ENCODE measurements around the gene LGALS7. TPM values are rescaled to one million over a fixed set of nuclear protein-coding genes. Genes with fewer than 3 reads are reported as not detected.

LGALS7 gene
- total and polyA plus RNA-seq, 2 of the 8 experiments (the other 6 are each of a cell fraction or from before 2014, with no cell fraction given), result 0.32 TPM; not detected in 1

GRCh38 chr19:38733493-38734175, 39.7 kb downstream of the LGALS7 start:
- no peak overlapping the region; the same call in 1 of the 2 replicates for H3K18ac ChIP-seq (ENCODE audit: extremely low read depth, low read length)
- no peak overlapping the region for H2BK120ac ChIP-seq (replicated peaks; ENCODE audit: low read depth, low read length)
- peaks cover 0 to 15% (median 10%) of the 10 kb centered on the region in 4 experiments; a peak in 6 of 7 replicates for H3K4me1 ChIP-seq (replicated peaks in 1 of 4; ENCODE audit: control insufficient read depth in 3 of 4, insufficient read depth in 4 of 4, low read length in 3 of 4)
- FAIRE-seq (no peak), DNase-seq (ENCODE audit: low read depth in 1 of 2, low spot score in 2 of 2) (no peak)
- H2BK12ac ChIP-seq (ENCODE audit: low read depth, low read length), result no peak overlapping the region
- no peak overlapping the region; a peak in 1 of 4 replicates for H3K4me2 ChIP-seq (ENCODE audit: insufficient read depth in 1 of 2, low read depth in 2 of 2, low read length in 2 of 2)
- no peak overlapping the region for H2BK5ac ChIP-seq (ENCODE audit: low read depth, low read length)
- H3K79me1 ChIP-seq (ENCODE audit: low read depth, low read length), result peaks cover 2% of the 10 kb centered on the region
- ChIA-PET CTCF (ENCODE audit: partially characterized antibody) (interaction anchor here (0.5 to 1.5 kb wide), 3 partner anchors 9 to 508 kb away, joined by 3 to 6 read pairs (median 3); no protein-coding TSS in a partner anchor), POLR2A (ENCODE audit: partially characterized antibody) (interaction anchor here (0.6 to 3.0 kb wide), 19 partner anchors 8 to 254 kb away, joined by 3 to 11 read pairs (median 3); partner anchors contain the start of genes ACTN4, MRPS12 and SARS2)
- no peak overlapping the region for H2BK20ac ChIP-seq (ENCODE audit: low read length)
- H2AK5ac ChIP-seq (ENCODE audit: low read depth, low read length), result no peak overlapping the region
- H3K23me2 ChIP-seq (ENCODE audit: low read depth, low read length), result peaks cover 10% of the 10 kb centered on the region; the same call in 1 of the 2 replicates
- H2AFZ ChIP-seq (ENCODE audit: low read length), result no peak overlapping the region
- H4K91ac ChIP-seq (replicated peaks; ENCODE audit: insufficient read length, low read length), result no peak overlapping the region
- no peak overlapping the region for H4K5ac ChIP-seq (ENCODE audit: insufficient read length, low read depth, low read length)
- no peak overlapping the region for H2BK15ac ChIP-seq (ENCODE audit: low read length)
- 85% methylated on average over 5 of the region's 6 CpGs; no CpG with 5 or more reads in 1 of the 2 experiments for WGBS, 2 experiments (ENCODE audit: extremely low coverage in 1 of 2, insufficient coverage in 1 of 2, insufficient read length in 1 of 2, insufficient replicate concordance in 2 of 2, low coverage in 1 of 2, low lambda C conversion rate in 2 of 2, missing lambda C conversion rate in 1 of 2)
- H3K23ac ChIP-seq (ENCODE audit: insufficient read length), result no peak overlapping the region
- H3K14ac ChIP-seq (ENCODE audit: insufficient read length), result no peak overlapping the region
- H3K27ac ChIP-seq (ENCODE audit: low read depth, low read length), result no peak overlapping the region
- H3K9ac ChIP-seq (replicated peaks in 1 of 4; ENCODE audit: extremely low read depth in 1 of 4, low read depth in 3 of 4, low read length in 3 of 4), result no peak overlapping the region
- peaks cover 0 to 3% of the 10 kb centered on the region in 2 experiments; a peak in 1 of 4 replicates for H3K9me3 ChIP-seq (ENCODE audit: insufficient read depth in 2 of 2, low read depth in 1 of 2, low read length in 1 of 2)
- peak overlapping the region; percentile 83 for H3K4ac ChIP-seq (replicated peaks; ENCODE audit: insufficient read length, low read depth, low read length)
- peaks cover 6 to 12% of the 10 kb centered on the region in 2 experiments for H4K20me1 ChIP-seq (replicated peaks in 1 of 2; ENCODE audit: control insufficient read depth in 1 of 2, insufficient read depth in 2 of 2, low read length in 2 of 2)
- no peaks in the 10 kb centered on the region for H3K79me2 ChIP-seq (ENCODE audit: control insufficient read depth in 1 of 2, insufficient read depth in 2 of 2, low read length in 2 of 2)
- H3K56ac ChIP-seq (replicated peaks; ENCODE audit: insufficient read length, low read depth, low read length), result no peak overlapping the region
- H4K8ac ChIP-seq (ENCODE audit: extremely low read depth, insufficient read depth, low read length), result no peak overlapping the region
- TF ChIP-seq CBX8 (IDR thresholded peaks at IDR 0.05; ENCODE audit: borderline replicate concordance, low read depth, low read length) (no peak), KDM1A (IDR thresholded peaks at IDR 0.05; ENCODE audit: borderline replicate concordance, low read length) (0 out of 2 replicates have a peak, but pooled peaks have one; percentile 12), CHD2 (IDR thresholded peaks at IDR 0.05; ENCODE audit: low read length) (no peak), CBX5 (IDR thresholded peaks at IDR 0.05; ENCODE audit: low read depth, low read length) (no peak), RAD21 (IDR thresholded peaks at IDR 0.05 in 1 of 2, conservative IDR thresholded peaks at IDR 0.05 in 1 of 2; ENCODE audit: low read depth in 2 of 2, low read length in 2 of 2) (no peak), RXRA (IDR thresholded peaks at IDR 0.05; ENCODE audit: insufficient read depth, low read depth, low read length) (no peak), USF2 (IDR thresholded peaks at IDR 0.05; ENCODE audit: low read length) (no peak), POLR2AphosphoS5 (IDR thresholded peaks at IDR 0.05; ENCODE audit: low read depth, low read length) (peak; percentile 37; the same call in 1 of the 2 replicates)
- H3K4me3 ChIP-seq (ENCODE audit: extremely low read depth in 1 of 4, insufficient read depth in 2 of 4, low read depth in 3 of 4, low read length in 4 of 4), result no peak overlapping the region
- H3K27me3 ChIP-seq (replicated peaks in 1 of 4; ENCODE audit: control insufficient read depth in 3 of 4, extremely low read depth in 1 of 4, insufficient read depth in 3 of 4, low read length in 3 of 4), result peaks cover 4 to 15% (median 13%) of the 10 kb centered on the region in 4 experiments
- peaks cover 6 to 21% (median 10%) of the 10 kb centered on the region in 4 experiments; a peak in 5 of 8 replicates for H3K36me3 ChIP-seq (ENCODE audit: control insufficient read depth in 2 of 4, insufficient read depth in 4 of 4, low read length in 3 of 4)

All from H1 (cell line).